ENCODE measurements around the gene LRRC2.
A peak's percentile ranks its signal among the peaks of the same experiment; 100 is the strongest.
"Not testable (repeated sequence)": the region's sequence is repeated elsewhere in the genome, so short reads cannot be mapped to it uniquely, and the experiment has no call there.

LRRC2 gene

GRCh38 chr3:46584598-46585467 is 18.7 kb upstream of the LRRC2 start:
- DNase-seq (ENCODE audit: low spot score): no peak

GRCh38 chr3:46580675-46581074 is 14.6 kb upstream of the LRRC2 start:
- no peak for DNase-seq (ENCODE audit: low spot score)

GRCh38 chr3:46579756-46580286 is 13.7 kb upstream of the LRRC2 start:
- DNase-seq (ENCODE audit: low spot score): no peak

GRCh38 chr3:46578973-46579755 is 13.1 kb upstream of the LRRC2 start:
- DNase-seq (ENCODE audit: low spot score): no peak

- not testable (repeated sequence) for DNase-seq (ENCODE audit: low spot score)
Measured at GRCh38 chr3:46577580-46578249, 11.6 kb upstream of the LRRC2 start.

- DNase-seq (ENCODE audit: low spot score): no peak
Measured at GRCh38 chr3:46576879-46577278, 10.8 kb upstream of the LRRC2 start.

- no peak for DNase-seq (ENCODE audit: low spot score)
Measured at GRCh38 chr3:46576386-46576785, 10.3 kb upstream of the LRRC2 start.

GRCh38 chr3:46575577-46576222 is 9.6 kb upstream of the LRRC2 start:
- DNase-seq (ENCODE audit: low spot score): no peak

- DNase-seq (ENCODE audit: low spot score): no peak
Measured at GRCh38 chr3:46574881-46575576, 8.9 kb upstream of the LRRC2 start.

- no peak for DNase-seq (ENCODE audit: low spot score)
Measured at GRCh38 chr3:46574243-46574646, 8.1 kb upstream of the LRRC2 start.

GRCh38 chr3:46573701-46574100 is 7.6 kb upstream of the LRRC2 start:
- no peak for DNase-seq (ENCODE audit: low spot score)

GRCh38 chr3:46571684-46572083 is 5.6 kb upstream of the LRRC2 start:
- no peak for DNase-seq (ENCODE audit: low spot score)

GRCh38 chr3:46565607-46566039 is 479 bp downstream of the LRRC2 start:
- no peak for DNase-seq (ENCODE audit: low spot score)

- no peak for DNase-seq (ENCODE audit: low spot score)
Measured at GRCh38 chr3:46565077-46565476, 1.0 kb downstream of the LRRC2 start.

- DNase-seq (ENCODE audit: low spot score): no peak
Measured at GRCh38 chr3:46564190-46565021, 1.7 kb downstream of the LRRC2 start.

GRCh38 chr3:46561951-46562350 is 4.2 kb downstream of the LRRC2 start:
- no peak for DNase-seq (ENCODE audit: low spot score)

GRCh38 chr3:46561511-46561910 is 4.6 kb downstream of the LRRC2 start:
- no peak for DNase-seq (ENCODE audit: low spot score)

GRCh38 chr3:46559091-46559704 is 6.9 kb downstream of the LRRC2 start:
- DNase-seq (ENCODE audit: low spot score): no peak

- peak; percentile 43 for DNase-seq (ENCODE audit: low spot score)
Measured at GRCh38 chr3:46558184-46559043, 7.7 kb downstream of the LRRC2 start.
